ENCODE results near the gene HLCS. TPM values are rescaled to one million over a fixed set of nuclear protein-coding genes. Genes with fewer than 3 reads are reported as not detected.
A peak's percentile ranks its signal among the peaks of the same experiment; 100 is the strongest.

HLCS gene
- total and polyA plus RNA-seq, 2 donors (not counting 1 experiment from before 2014, with no cell fraction given), result 23.1 to 40.0 TPM

- no peaks in the 10 kb centered on the region for H3K9me3 ChIP-seq (ENCODE audit: control insufficient read depth, insufficient read depth, low read depth, low read length)
- H3K79me2 ChIP-seq (ENCODE audit: control insufficient read depth, insufficient read depth, low read length), result no peaks in the 10 kb centered on the region
- TF ChIP-seq CTCF (conservative IDR thresholded peaks at IDR 0.05 in 1 of 2, IDR thresholded peaks at IDR 0.05 in 1 of 2; ENCODE audit: low read depth in 1 of 2, low read length in 2 of 2) (no peak), EZH2 (IDR thresholded peaks at IDR 0.05; ENCODE audit: low read length, missing control alignments) (no peak)
- no peak overlapping the region for H3K4me3 ChIP-seq (replicated peaks in 1 of 4; ENCODE audit: control extremely low read depth in 1 of 4, insufficient read depth in 1 of 4, low read depth in 3 of 4, low read length in 4 of 4)
- no peak overlapping the region for H3K4me2 ChIP-seq (ENCODE audit: extremely low read depth, insufficient read depth, low read length)
- DNase-seq (ENCODE audit: low read depth in 2 of 2), result peak; percentile 29 to 62
- H3K9ac ChIP-seq (ENCODE audit: insufficient read depth, low read length), result no peak overlapping the region
- H3K36me3 ChIP-seq (ENCODE audit: control insufficient read depth, insufficient read depth, low read length), result no peaks in the 10 kb centered on the region
- H2AFZ ChIP-seq (ENCODE audit: low read length), result no peak overlapping the region
- H4K20me1 ChIP-seq (ENCODE audit: control insufficient read depth, extremely low read depth, insufficient read depth, low read length), result no peaks in the 10 kb centered on the region
- no peak overlapping the region for H3K27ac ChIP-seq (ENCODE audit: insufficient read depth, low read length)
- no peaks in the 10 kb centered on the region for H3K27me3 ChIP-seq (ENCODE audit: control insufficient read depth, insufficient read depth, low read length)
- peaks cover 3% of the 10 kb centered on the region for H3K4me1 ChIP-seq (ENCODE audit: control insufficient read depth, extremely low read depth, insufficient read depth, low read length)
Observed at GRCh38 chr21:36859744-36860501, 106.5 kb downstream of the HLCS start.

- no peak overlapping the region for H3K4me2 ChIP-seq (ENCODE audit: extremely low read depth, insufficient read depth, low read length)
- no peak overlapping the region for H2AFZ ChIP-seq (ENCODE audit: low read length)
- no peak overlapping the region for H3K27ac ChIP-seq (ENCODE audit: insufficient read depth, low read length)
- DNase-seq (ENCODE audit: low read depth in 2 of 2), result no peak
- no peaks in the 10 kb centered on the region for H3K27me3 ChIP-seq (ENCODE audit: control insufficient read depth, insufficient read depth, low read length)
- H3K4me1 ChIP-seq (ENCODE audit: control insufficient read depth, extremely low read depth, insufficient read depth, low read length), result peaks cover 3% of the 10 kb centered on the region
- no peak overlapping the region for H3K9ac ChIP-seq (ENCODE audit: insufficient read depth, low read length)
- no peaks in the 10 kb centered on the region for H4K20me1 ChIP-seq (ENCODE audit: control insufficient read depth, extremely low read depth, insufficient read depth, low read length)
- no peak overlapping the region for H3K4me3 ChIP-seq (replicated peaks in 1 of 4; ENCODE audit: control extremely low read depth in 1 of 4, insufficient read depth in 1 of 4, low read depth in 3 of 4, low read length in 4 of 4)
- no peaks in the 10 kb centered on the region for H3K9me3 ChIP-seq (ENCODE audit: control insufficient read depth, insufficient read depth, low read depth, low read length)
- H3K36me3 ChIP-seq (ENCODE audit: control insufficient read depth, insufficient read depth, low read length), result no peaks in the 10 kb centered on the region
- TF ChIP-seq CTCF (conservative IDR thresholded peaks at IDR 0.05 in 1 of 2, IDR thresholded peaks at IDR 0.05 in 1 of 2; ENCODE audit: low read depth in 1 of 2, low read length in 2 of 2), result no peak
- TF ChIP-seq EZH2 (IDR thresholded peaks at IDR 0.05; ENCODE audit: low read length, missing control alignments), result no peak
- H3K79me2 ChIP-seq (ENCODE audit: control insufficient read depth, insufficient read depth, low read length), result no peaks in the 10 kb centered on the region
Observed at GRCh38 chr21:36858320-36858957, 108.0 kb downstream of the HLCS start.

- H3K4me3 ChIP-seq (replicated peaks in 1 of 4; ENCODE audit: control extremely low read depth in 1 of 4, insufficient read depth in 1 of 4, low read depth in 3 of 4, low read length in 4 of 4), result no peak overlapping the region
- no peak overlapping the region for H3K4me2 ChIP-seq (ENCODE audit: extremely low read depth, insufficient read depth, low read length)
- no peak overlapping the region for H3K9ac ChIP-seq (ENCODE audit: insufficient read depth, low read length)
- H3K27ac ChIP-seq (ENCODE audit: insufficient read depth, low read length), result no peak overlapping the region
- H3K4me1 ChIP-seq (ENCODE audit: control insufficient read depth, extremely low read depth, insufficient read depth, low read length), result peaks cover 3% of the 10 kb centered on the region
- no peaks in the 10 kb centered on the region for H3K79me2 ChIP-seq (ENCODE audit: control insufficient read depth, insufficient read depth, low read length)
- no peaks in the 10 kb centered on the region for H3K9me3 ChIP-seq (ENCODE audit: control insufficient read depth, insufficient read depth, low read depth, low read length)
- DNase-seq (ENCODE audit: low read depth in 2 of 2), result no peak
- TF ChIP-seq CTCF (conservative IDR thresholded peaks at IDR 0.05 in 1 of 2, IDR thresholded peaks at IDR 0.05 in 1 of 2; ENCODE audit: low read depth in 1 of 2, low read length in 2 of 2) (no peak), EZH2 (IDR thresholded peaks at IDR 0.05; ENCODE audit: low read length, missing control alignments) (no peak)
- H4K20me1 ChIP-seq (ENCODE audit: control insufficient read depth, extremely low read depth, insufficient read depth, low read length), result no peaks in the 10 kb centered on the region
- H3K36me3 ChIP-seq (ENCODE audit: control insufficient read depth, insufficient read depth, low read length), result no peaks in the 10 kb centered on the region
- no peak overlapping the region for H2AFZ ChIP-seq (ENCODE audit: low read length)
- no peaks in the 10 kb centered on the region for H3K27me3 ChIP-seq (ENCODE audit: control insufficient read depth, insufficient read depth, low read length)
Observed at GRCh38 chr21:36856643-36857042, 109.8 kb downstream of the HLCS start.
